Measurements from ENCODE around the gene VTI1A. TPM values are rescaled to one million over a fixed set of nuclear protein-coding genes. Genes with fewer than 3 reads are reported as not detected.

The VTI1A gene
- total RNA-seq, 1 experiment from 2014 or later: 22.0 TPM

DNA sequence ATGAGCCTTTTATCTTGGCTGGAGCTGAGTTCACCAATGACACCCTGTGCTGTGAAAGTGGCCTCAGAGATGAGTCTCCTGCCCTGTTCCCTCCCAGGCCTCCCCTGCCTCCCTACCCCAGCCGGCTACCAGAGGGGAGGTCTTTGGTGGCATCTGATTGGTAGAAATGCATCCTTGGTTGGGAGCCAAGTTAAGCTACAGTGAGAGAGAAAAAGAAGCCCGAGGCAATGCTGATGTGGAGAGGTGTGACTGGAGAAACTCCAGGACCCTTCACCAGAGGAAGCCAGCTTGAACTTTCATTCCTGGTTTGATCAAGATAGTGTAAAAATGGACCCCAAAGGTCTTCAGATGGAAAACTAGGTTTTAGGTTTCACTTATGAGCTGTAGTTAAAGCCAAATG, 311.9 kb downstream of the VTI1A start:
- Histone ChIP-seq H3K79me1 (ENCODE audit: insufficient read depth, low read depth, low read length, poor library complexity, severe bottlenecking) (no peaks in the 10 kb centered on the region), H3K9me3 (ENCODE audit: control insufficient read depth, low read depth, low read length) (no peaks in the 10 kb centered on the region), H3K4me1 (ENCODE audit: insufficient read depth, low read length) (0 out of 2 replicates have a peak, but pooled peaks cover 2% of the 10 kb centered on the region), H3K79me2 (ENCODE audit: insufficient read depth, low read length) (no peaks in the 10 kb centered on the region), H2BK15ac (ENCODE audit: low read depth, low read length) (no peak overlapping the region), H4K8ac (replicated peaks; ENCODE audit: insufficient read length, low read depth, low read length) (no peak overlapping the region), H2BK5ac (ENCODE audit: insufficient read length, low read length) (no peak overlapping the region), H3K56ac (ENCODE audit: insufficient read length, low read depth, low read length) (no peak overlapping the region), H2AFZ (ENCODE audit: low read length) (no peak overlapping the region), H3K14ac (ENCODE audit: insufficient read depth, low read length) (no peak overlapping the region), H4K5ac (ENCODE audit: insufficient read length, low read depth, low read length) (no peak overlapping the region), H2AK5ac (ENCODE audit: insufficient read length, low read length) (no peak overlapping the region), H3K23me2 (ENCODE audit: insufficient read length, low read depth, low read length, poor library complexity, severe bottlenecking) (no peaks in the 10 kb centered on the region), H3T11ph (ENCODE audit: low read length) (no peak overlapping the region), H3K4me2 (ENCODE audit: insufficient read depth, insufficient read length, low read length) (no peak overlapping the region), H4K20me1 (ENCODE audit: control insufficient read depth, insufficient read depth, insufficient read length) (no peaks in the 10 kb centered on the region), H2BK120ac (ENCODE audit: low read depth, low read length, poor library complexity, severe bottlenecking) (no peak overlapping the region), H4K91ac (ENCODE audit: insufficient read length, low read depth, low read length) (no peak overlapping the region), H3K18ac (ENCODE audit: insufficient read length, low read depth, low read length) (no peak overlapping the region), H3K27me3 (ENCODE audit: insufficient read depth, low read length) (no peaks in the 10 kb centered on the region), H2BK12ac (ENCODE audit: insufficient read length, low read depth, low read length) (no peak overlapping the region), H3K9ac (ENCODE audit: extremely low read depth, insufficient read length, low read length) (no peak overlapping the region), H3K4ac (ENCODE audit: low read depth, low read length) (no peak overlapping the region), H2BK20ac (ENCODE audit: low read depth, low read length, poor library complexity, severe bottlenecking) (no peak overlapping the region), H3K27ac (ENCODE audit: insufficient read length, low read depth, low read length) (no peak overlapping the region), H3K23ac (ENCODE audit: insufficient read length, low read depth, low read length) (no peak overlapping the region)
- no peaks in the 10 kb centered on the region for H3K27me3 Mint-ChIP-seq (ENCODE audit: low read depth)
- peaks cover 19 to 23% of the 10 kb centered on the region in 2 experiments for H3K4me1 Mint-ChIP-seq
- DNase-seq: no peak
- no peaks in the 10 kb centered on the region for H3K9me3 Mint-ChIP-seq
- WGBS (ENCODE audit: extremely low coverage, insufficient read length, low lambda C conversion rate): no CpG with 5 or more reads among the region's 2 CpGs
- H3K27ac Mint-ChIP-seq: peak overlapping the region in 1 of 3 experiments; percentile 11; a peak in 1 of 7 replicates
- no peaks in the 10 kb centered on the region; a peak in 1 of 7 replicates for H3K36me3 Mint-ChIP-seq (ENCODE audit: insufficient read depth in 1 of 3, low read depth in 3 of 3)
- TF ChIP-seq, protein P1, sequence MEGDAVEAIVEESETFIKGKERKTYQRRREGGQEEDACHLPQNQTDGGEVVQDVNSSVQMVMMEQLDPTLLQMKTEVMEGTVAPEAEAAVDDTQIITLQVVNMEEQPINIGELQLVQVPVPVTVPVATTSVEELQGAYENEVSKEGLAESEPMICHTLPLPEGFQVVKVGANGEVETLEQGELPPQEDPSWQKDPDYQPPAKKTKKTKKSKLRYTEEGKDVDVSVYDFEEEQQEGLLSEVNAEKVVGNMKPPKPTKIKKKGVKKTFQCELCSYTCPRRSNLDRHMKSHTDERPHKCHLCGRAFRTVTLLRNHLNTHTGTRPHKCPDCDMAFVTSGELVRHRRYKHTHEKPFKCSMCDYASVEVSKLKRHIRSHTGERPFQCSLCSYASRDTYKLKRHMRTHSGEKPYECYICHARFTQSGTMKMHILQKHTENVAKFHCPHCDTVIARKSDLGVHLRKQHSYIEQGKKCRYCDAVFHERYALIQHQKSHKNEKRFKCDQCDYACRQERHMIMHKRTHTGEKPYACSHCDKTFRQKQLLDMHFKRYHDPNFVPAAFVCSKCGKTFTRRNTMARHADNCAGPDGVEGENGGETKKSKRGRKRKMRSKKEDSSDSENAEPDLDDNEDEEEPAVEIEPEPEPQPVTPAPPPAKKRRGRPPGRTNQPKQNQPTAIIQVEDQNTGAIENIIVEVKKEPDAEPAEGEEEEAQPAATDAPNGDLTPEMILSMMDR (conservative IDR thresholded peaks at IDR 0.05): no peak
- no peak overlapping the region for H3K4me3 Mint-ChIP-seq

Data from H9 (cell line).